Tibial nerve (tissue), 4 donors: ENCODE data around the gene SPG21.

Source experiments
- CTCF ChIP-seq, 5 experiments: fragments of 200-600 bp in 3 of 5; fragments of 450-650 bp in 2 of 5; sonication (generic) in 3 of 5; IDR thresholded peaks; one replicate each; pipeline ENCODE4 v1.5.1; 2016 to 2019; ENCODE audit warnings: antibody characterized with exemption in 5 of 5, mild to moderate bottlenecking in 3 of 5, moderate library complexity in 2 of 5
- EP300 ChIP-seq, 2 donors: sonication (generic); formaldehyde crosslinking; IDR thresholded peaks; one replicate each; pipeline ENCODE4 v1.6.1; 2017; ENCODE audit warnings: antibody characterized with exemption in 2 of 2, mild to moderate bottlenecking in 1 of 2
- POLR2A ChIP-seq, 2 donors: fragments of 450-650 bp; IDR thresholded peaks; one replicate each; pipeline ENCODE4 v1.6.1; 2017; ENCODE audit warnings: antibody characterized with exemption in 2 of 2, mild to moderate bottlenecking in 2 of 2, moderate library complexity in 2 of 2

GRCh38 chr15:64944961-64945360 lies 44.8 kb downstream of the SPG21 start:
- TF ChIP-seq CTCF (IDR thresholded peaks at IDR 0.05) (no peak), POLR2A (IDR thresholded peaks at IDR 0.05) (no peak), EP300 (IDR thresholded peaks at IDR 0.05) (no peak)
